ENCODE results near the gene PGM2L1. TPM values are rescaled to one million over a fixed set of nuclear protein-coding genes. Genes with fewer than 3 reads are reported as not detected.

Gene PGM2L1
- total RNA-seq, 1 donor from 2014 or later: 15.9 TPM

- no peaks in the 10 kb centered on the region for H3K36me3 ChIP-seq
- no peak overlapping the region for H3K4me3 ChIP-seq
- no peak overlapping the region for H3K9ac ChIP-seq
- no peaks in the 10 kb centered on the region for H3K27me3 Mint-ChIP-seq (ENCODE audit: insufficient read depth, low read depth)
- H4K20me1 ChIP-seq (ENCODE audit: low read depth): no peaks in the 10 kb centered on the region
- DNase-seq (ENCODE audit: low spot score): no peak
- no peaks in the 10 kb centered on the region for H3K9me3 Mint-ChIP-seq
- TF ChIP-seq CTCF (IDR thresholded peaks at IDR 0.05) (no peak), EZH2phosphoT487 (IDR thresholded peaks at IDR 0.05) (no peak), EZH2 (IDR thresholded peaks at IDR 0.05) (no peak)
- no peaks in the 10 kb centered on the region for H3K9me3 ChIP-seq (ENCODE audit: low read depth)
- no peaks in the 10 kb centered on the region for H3K36me3 Mint-ChIP-seq
- H3K4me3 Mint-ChIP-seq: no peak overlapping the region
- H3F3A ChIP-seq (ENCODE audit: low read depth): no peaks in the 10 kb centered on the region
- no peak overlapping the region for H3K27ac Mint-ChIP-seq
- H3K27ac ChIP-seq: no peak overlapping the region
- no peak overlapping the region for H3K4me2 ChIP-seq
- no peaks in the 10 kb centered on the region for H3K27me3 ChIP-seq
- peaks cover 3% of the 10 kb centered on the region for H3K4me1 Mint-ChIP-seq
- no peak overlapping the region for H2AFZ ChIP-seq (replicated peaks)
- no peaks in the 10 kb centered on the region for H3K4me1 ChIP-seq
- no peaks in the 10 kb centered on the region for H3K79me2 ChIP-seq (ENCODE audit: low read depth)
These were observed 117.7 kb downstream of the PGM2L1 start for GRCh38 chr11:74280494-74280893.

MicroRNAs within 50 kb of the gene (microRNA counts, 767-probe panel; counts per million panel counts)
- microRNA hsa-miR-548al: 460 counts per million, percentile 90 among the panel's probes with 10 or more counts

Small RNA genes within 50 kb of the gene (microRNA-seq; reads per million reads assigned to microRNA genes)
- gene MIR548AL: not detected

Small RNA genes within 50 kb of the gene (small RNA-seq; reads per million reads assigned to genes)
- gene MIR548AL: 0.07 reads per million

Other genes starting within 250 kb of the PGM2L1 start
- gene C2CD3, start 227.4 kb downstream of the PGM2L1 start, total RNA-seq (ENCODE audit: low replicate concordance): 19.6 and 25.2 TPM in 2 replicates
- 55.7 and 55.8 TPM in 2 replicates for gene PPME1, start 227.1 kb downstream of the PGM2L1 start, total RNA-seq (ENCODE audit: low replicate concordance)
- not detected in 2 replicates for gene P4HA3, start 86.8 kb downstream of the PGM2L1 start, total RNA-seq (ENCODE audit: low replicate concordance)
- 1.2 and 1.3 TPM in 2 replicates for gene KCNE3, start 69.1 kb upstream of the PGM2L1 start, total RNA-seq (ENCODE audit: low replicate concordance)
- 15.2 and 16.9 TPM in 2 replicates for gene LIPT2, start 95.3 kb upstream of the PGM2L1 start, total RNA-seq (ENCODE audit: low replicate concordance)
- 45.4 and 56.9 TPM in 2 replicates for gene POLD3, start 194.1 kb upstream of the PGM2L1 start, total RNA-seq (ENCODE audit: low replicate concordance)

All from neural progenitor cell (in vitro differentiated cells).